Neutrophil (primary cell): Measurements from ENCODE around the gene SARS2.

ENCODE experiments used
- H3K27ac ChIP-seq: fragments of 200-600 bp; sonication (generic); 2 replicates; pipeline ENCODE4 v1.5.1; 2016; ENCODE audit warnings: mild to moderate bottlenecking, moderate library complexity
- H3K27me3 ChIP-seq: fragments of 200-600 bp; sonication (generic); 2 replicates; pipeline ENCODE4 v1.6.0; 2016; ENCODE audit warnings: mild to moderate bottlenecking
- H3K36me3 ChIP-seq: fragments of 200-600 bp; sonication (generic); 2 replicates; pipeline ENCODE4 v1.5.1; 2017
- H3K4me1 ChIP-seq, 2 experiments: fragments of 200-600 bp in 1 of 2; sonication (generic) in 1 of 2; 1 replicate in 1 of 2; 2 replicates in 1 of 2; pipeline versions ENCODE4 v1.5.1 to v1.6.1; 2013 to 2016; ENCODE audit warnings: low read depth in 1 of 2, low read length in 1 of 2, mild to moderate bottlenecking in 1 of 2, moderate library complexity in 1 of 2; ENCODE audit not compliant: control insufficient read depth in 1 of 2, insufficient read depth in 1 of 2
- H3K4me3 ChIP-seq, 2 experiments: fragments of 200-600 bp in 1 of 2; sonication (generic) in 1 of 2; 1 replicate in 1 of 2; 2 replicates in 1 of 2; pipeline ENCODE4 v1.5.1; 2013 to 2016; ENCODE audit warnings: low read depth in 1 of 2, low read length in 1 of 2, mild to moderate bottlenecking in 1 of 2, moderate library complexity in 1 of 2
- H3K9me3 ChIP-seq: fragments of 200-600 bp; sonication (generic); 2 replicates; pipeline ENCODE4 v1.5.1; 2016
- CTCF ChIP-seq: fragments of 200-600 bp; sonication (generic); IDR thresholded peaks from 2 replicates; pipeline ENCODE4 v1.5.1; 2016; ENCODE audit warnings: antibody characterized with exemption

Gene SARS2

GRCh38 chr19:38964738-38965137 lies 34.2 kb upstream of the SARS2 start:
- Histone ChIP-seq H3K9me3 (no peaks in the 10 kb centered on the region), H3K36me3 (no peaks in the 10 kb centered on the region), H3K27me3 (peaks cover 9% of the 10 kb centered on the region), H3K4me3 (no peak overlapping the region), H3K27ac (no peak overlapping the region), H3K4me1 (no peaks in the 10 kb centered on the region)
- TF ChIP-seq CTCF = no peak

DNA sequence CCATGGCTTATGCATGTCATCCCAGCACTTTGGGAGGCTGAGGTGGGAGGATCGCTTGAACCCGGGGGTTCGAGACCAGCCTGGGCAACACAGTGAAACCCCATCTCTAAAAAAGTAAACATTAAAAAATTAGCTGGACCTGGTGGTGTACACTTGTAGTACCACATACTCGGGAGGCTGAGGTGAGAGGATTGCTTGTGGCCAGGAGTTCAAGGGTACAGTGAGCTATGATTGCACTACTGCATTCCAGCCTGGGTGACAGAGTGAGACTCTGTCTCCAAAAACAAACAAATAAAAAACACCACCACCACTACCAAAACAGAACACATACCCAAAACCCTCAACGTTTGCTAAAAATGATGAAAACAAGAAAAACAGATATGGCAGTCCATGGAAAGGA lies 29.1 kb upstream of the SARS2 start:
- TF ChIP-seq CTCF = no peak
- H3K27me3 ChIP-seq = peaks cover 3% of the 10 kb centered on the region
- no peak overlapping the region for H3K27ac ChIP-seq
- no peaks in the 10 kb centered on the region for H3K36me3 ChIP-seq
- no peaks in the 10 kb centered on the region for H3K4me1 ChIP-seq
- no peak overlapping the region for H3K4me3 ChIP-seq
- H3K9me3 ChIP-seq = no peaks in the 10 kb centered on the region

GRCh38 chr19:38958301-38958700 lies 27.7 kb upstream of the SARS2 start:
- no peak overlapping the region for H3K4me3 ChIP-seq
- no peak for TF ChIP-seq CTCF
- H3K27me3 ChIP-seq = no peaks in the 10 kb centered on the region
- H3K4me1 ChIP-seq = no peaks in the 10 kb centered on the region
- no peaks in the 10 kb centered on the region for H3K9me3 ChIP-seq
- no peaks in the 10 kb centered on the region for H3K36me3 ChIP-seq
- H3K27ac ChIP-seq = no peak overlapping the region

GRCh38 chr19:38956264-38956663 lies 25.7 kb upstream of the SARS2 start:
- TF ChIP-seq CTCF = no peak
- Histone ChIP-seq H3K36me3 (no peaks in the 10 kb centered on the region), H3K27me3 (peaks cover 17% of the 10 kb centered on the region), H3K4me1 (no peaks in the 10 kb centered on the region), H3K27ac (no peak overlapping the region), H3K4me3 (no peak overlapping the region), H3K9me3 (no peaks in the 10 kb centered on the region)

GRCh38 chr19:38953677-38954076 lies 23.1 kb upstream of the SARS2 start:
- H3K9me3 ChIP-seq = no peaks in the 10 kb centered on the region
- no peak for TF ChIP-seq CTCF
- no peak overlapping the region for H3K27ac ChIP-seq
- H3K27me3 ChIP-seq = peaks cover 43% of the 10 kb centered on the region
- no peak overlapping the region for H3K4me3 ChIP-seq
- H3K36me3 ChIP-seq = no peaks in the 10 kb centered on the region
- H3K4me1 ChIP-seq = peaks cover 2 to 6% of the 10 kb centered on the region in 2 experiments
